Esophagus muscularis mucosa (tissue), 4 donors: ENCODE measurements around the gene COX7A2. TPM values are rescaled to one million over a fixed set of nuclear protein-coding genes. Genes with fewer than 3 reads are reported as not detected.

Source experiments
- DNase-seq: peaks from one replicate; pipeline ENCODE4 v3.0.0-alpha.2; 2017; ENCODE audit errors: extremely low spot score
- H3K27ac ChIP-seq, 4 donors: fragments of 200-600 bp; sonication (generic); replicated peaks in 1 of 4; 1 replicate in 3 of 4; 2 replicates in 1 of 4; pipeline ENCODE4 v1.5.1; 2016 to 2019; ENCODE audit warnings: mild to moderate bottlenecking in 1 of 4
- H3K27me3 ChIP-seq, 4 donors: fragments of 200-600 bp; sonication (generic); one replicate each; pipeline versions ENCODE4 v1.5.1 to v1.6.0; 2016 to 2019
- H3K36me3 ChIP-seq, 4 donors: fragments of 200-600 bp; sonication (generic); one replicate each; pipeline ENCODE4 v1.5.1; 2016 to 2019
- H3K4me1 ChIP-seq, 4 donors: fragments of 200-600 bp; sonication (generic); one replicate each; pipeline ENCODE4 v1.5.1; 2016 to 2019
- H3K4me3 ChIP-seq, 4 donors: fragments of 200-600 bp; sonication (generic); 1 replicate in 2 of 4; 2 replicates in 2 of 4; pipeline ENCODE4 v1.5.1; 2016 to 2019; ENCODE audit warnings: mild to moderate bottlenecking in 4 of 4, moderate library complexity in 1 of 4
- H3K9me3 ChIP-seq, 4 donors: fragments of 200-600 bp; sonication (generic); 1 replicate in 3 of 4; 2 replicates in 1 of 4; pipeline ENCODE4 v1.5.1; 2016 to 2019
- EP300 ChIP-seq: sonication (generic); formaldehyde crosslinking; IDR thresholded peaks from one replicate; pipeline ENCODE4 v1.6.1; 2017; ENCODE audit warnings: antibody characterized with exemption
- POLR2A ChIP-seq: fragments of 450-650 bp; IDR thresholded peaks from one replicate; pipeline ENCODE4 v1.6.1; 2017; ENCODE audit warnings: antibody characterized with exemption, moderate library complexity, mild to moderate bottlenecking, low read depth
- POLR2AphosphoS5 ChIP-seq, 2 donors: sonication (generic); formaldehyde crosslinking; IDR thresholded peaks; one replicate each; pipeline ENCODE4 v1.6.1; 2017; ENCODE audit warnings: antibody characterized with exemption in 2 of 2
- WGBS: methylation state at CpG from one replicate; pipeline ENCODE4 v1.1.5; 2018; 5-methylcytosine and 5-hydroxymethylcytosine counted together
- intact Hi-C: fragments of 100-400 bp; cut with DNase I; formaldehyde crosslinking; loops from one replicate; pipeline ENCODE4 v1.15.1; 2023
- total RNA-seq, 4 donors: library from RNA; depleted of rRNA; stranded (reverse); fragments of >200 nt; gene quantifications; one replicate each; pipeline versions ENCODE4 v1.1.0 to v1.2.1, GENCODE V29; 2016
- TF ChIP-seq, protein P1 (sequence below), 3 experiments: fragments of 200-600 bp in 2 of 3; fragments of 450-650 bp in 1 of 3; sonication (generic) in 2 of 3; IDR thresholded peaks; one replicate each; pipeline ENCODE4 v1.5.1; 2017 to 2019; ENCODE audit warnings: antibody characterized with exemption in 3 of 3, mild to moderate bottlenecking in 2 of 3, moderate library complexity in 1 of 3

Gene COX7A2
- total RNA-seq, 4 donors from 2014 or later, result 126 to 480 (median 300) TPM

DNA sequence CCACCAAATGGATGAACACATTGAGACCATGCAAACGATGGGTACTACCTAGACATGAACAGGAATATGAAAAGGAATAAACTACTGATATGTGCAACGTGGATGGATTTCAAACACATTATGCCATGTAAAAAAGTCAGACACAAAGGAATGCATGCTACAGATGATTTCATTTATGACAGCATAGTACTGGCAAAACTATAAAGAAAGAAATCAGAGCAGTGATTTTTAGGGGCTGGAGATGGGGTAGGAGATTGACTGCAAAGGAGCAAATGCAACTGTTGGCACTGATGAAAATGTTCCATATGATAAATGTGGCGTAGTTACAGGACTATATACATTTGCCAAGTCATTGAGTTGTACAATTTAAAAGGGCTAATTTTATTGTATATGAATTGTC lies 24.3 kb downstream of the COX7A2 start:
- TF ChIP-seq EP300 (no peak), POLR2A (no peak), POLR2AphosphoS5 (IDR thresholded peaks at IDR 0.05) (no peak)
- TF ChIP-seq, protein P1, sequence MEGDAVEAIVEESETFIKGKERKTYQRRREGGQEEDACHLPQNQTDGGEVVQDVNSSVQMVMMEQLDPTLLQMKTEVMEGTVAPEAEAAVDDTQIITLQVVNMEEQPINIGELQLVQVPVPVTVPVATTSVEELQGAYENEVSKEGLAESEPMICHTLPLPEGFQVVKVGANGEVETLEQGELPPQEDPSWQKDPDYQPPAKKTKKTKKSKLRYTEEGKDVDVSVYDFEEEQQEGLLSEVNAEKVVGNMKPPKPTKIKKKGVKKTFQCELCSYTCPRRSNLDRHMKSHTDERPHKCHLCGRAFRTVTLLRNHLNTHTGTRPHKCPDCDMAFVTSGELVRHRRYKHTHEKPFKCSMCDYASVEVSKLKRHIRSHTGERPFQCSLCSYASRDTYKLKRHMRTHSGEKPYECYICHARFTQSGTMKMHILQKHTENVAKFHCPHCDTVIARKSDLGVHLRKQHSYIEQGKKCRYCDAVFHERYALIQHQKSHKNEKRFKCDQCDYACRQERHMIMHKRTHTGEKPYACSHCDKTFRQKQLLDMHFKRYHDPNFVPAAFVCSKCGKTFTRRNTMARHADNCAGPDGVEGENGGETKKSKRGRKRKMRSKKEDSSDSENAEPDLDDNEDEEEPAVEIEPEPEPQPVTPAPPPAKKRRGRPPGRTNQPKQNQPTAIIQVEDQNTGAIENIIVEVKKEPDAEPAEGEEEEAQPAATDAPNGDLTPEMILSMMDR (IDR thresholded peaks at IDR 0.05), result no peak
- H3K36me3 ChIP-seq, result no peaks in the 10 kb centered on the region
- no peaks in the 10 kb centered on the region for H3K27me3 ChIP-seq
- 76% methylated on average over 3 of the region's 3 CpGs for WGBS
- intact Hi-C loops, result loop anchor here (10.0 kb wide), 1 partner anchor 874 kb away; no protein-coding TSS in a partner anchor
- no peak overlapping the region for H3K4me3 ChIP-seq
- no peak for DNase-seq
- no peaks in the 10 kb centered on the region for H3K9me3 ChIP-seq
- no peak overlapping the region for H3K27ac ChIP-seq
- H3K4me1 ChIP-seq, result peaks cover 7 to 16% (median 13%) of the 10 kb centered on the region in 4 donors

DNA sequence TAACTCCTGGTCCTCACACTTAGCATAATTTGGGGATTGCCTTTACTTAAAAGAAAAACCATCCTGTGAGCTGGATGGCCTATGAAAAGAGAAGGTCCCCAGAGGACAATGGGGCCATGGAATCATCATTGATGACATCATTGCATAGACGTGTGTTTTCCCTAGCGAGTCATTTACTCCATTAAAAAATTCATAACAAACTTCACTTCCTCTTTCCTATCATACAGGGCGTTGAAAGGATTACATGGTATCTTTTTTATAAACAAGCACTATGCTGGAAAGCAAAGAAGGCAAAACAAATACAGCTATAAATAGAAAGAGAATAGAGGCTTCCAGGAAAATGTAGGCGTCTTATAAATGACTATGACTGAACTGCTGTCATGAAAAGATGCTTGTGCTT lies 26.4 kb downstream of the COX7A2 start:
- TF ChIP-seq EP300 (no peak), POLR2AphosphoS5 (IDR thresholded peaks at IDR 0.05) (no peak), POLR2A (no peak)
- TF ChIP-seq, protein P1 (IDR thresholded peaks at IDR 0.05), result no peak
- no peak overlapping the region for H3K27ac ChIP-seq
- H3K27me3 ChIP-seq, result no peaks in the 10 kb centered on the region
- no peak for DNase-seq
- H3K4me3 ChIP-seq, result no peak overlapping the region
- H3K4me1 ChIP-seq, result peaks cover 7 to 16% (median 14%) of the 10 kb centered on the region in 4 donors
- intact Hi-C loops, result loop anchor here (10.0 kb wide), 1 partner anchor 872 kb away; no protein-coding TSS in a partner anchor
- 15% methylated on average over 4 of the region's 4 CpGs for WGBS
- H3K36me3 ChIP-seq, result no peaks in the 10 kb centered on the region
- H3K9me3 ChIP-seq, result no peaks in the 10 kb centered on the region

DNA sequence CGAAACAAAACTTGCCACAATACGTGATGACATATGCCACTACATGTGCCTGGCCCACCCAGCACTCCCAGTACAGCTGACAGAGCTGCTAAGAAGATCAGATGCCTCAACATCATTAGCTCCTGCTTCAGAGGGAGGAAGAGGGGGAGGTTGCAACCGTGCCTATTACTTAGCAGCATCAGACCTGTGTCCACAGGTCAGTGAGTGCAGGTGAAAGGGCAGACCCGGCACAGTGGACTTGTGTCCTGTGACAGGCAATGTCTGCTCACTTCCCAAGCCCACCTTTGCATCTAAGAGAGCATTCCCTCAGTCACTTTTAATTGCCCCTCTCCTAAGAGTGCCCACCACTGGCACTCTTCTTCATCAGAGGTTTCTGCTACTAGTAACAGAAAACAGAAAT lies 28.3 kb downstream of the COX7A2 start:
- H3K27ac ChIP-seq, result no peak overlapping the region
- H3K36me3 ChIP-seq, result no peaks in the 10 kb centered on the region
- intact Hi-C loops, result loop anchor here (10.0 kb wide), 1 partner anchor 870 kb away; no protein-coding TSS in a partner anchor

DNA sequence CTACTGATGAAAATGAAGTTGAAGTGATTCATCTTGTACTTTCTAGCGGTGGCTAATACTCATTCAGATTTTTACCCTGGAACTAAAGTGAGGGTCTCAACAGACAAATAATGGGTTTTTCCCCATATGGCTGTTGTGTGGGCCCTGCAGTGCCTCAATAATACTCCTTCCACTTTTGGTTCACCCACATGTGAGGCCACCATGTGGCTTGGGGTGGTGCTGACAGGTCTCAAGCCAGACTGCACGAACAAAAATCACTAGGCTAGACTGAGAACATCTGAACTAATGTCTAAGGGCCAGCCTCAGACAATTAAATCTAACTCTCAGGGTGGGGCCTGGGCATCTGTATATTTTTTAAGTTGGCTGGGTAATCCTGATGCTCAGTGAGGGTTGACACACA lies 29.9 kb downstream of the COX7A2 start:
- TF ChIP-seq EP300 (no peak), POLR2A (no peak), POLR2AphosphoS5 (IDR thresholded peaks at IDR 0.05) (no peak)
- TF ChIP-seq, protein P1 (IDR thresholded peaks at IDR 0.05), result no peak
- no peaks in the 10 kb centered on the region for H3K36me3 ChIP-seq
- no peaks in the 10 kb centered on the region for H3K27me3 ChIP-seq
- intact Hi-C loops, result loop anchor here (5.0 to 10.0 kb wide), 4 partner anchors 869 to 1536 kb away; no protein-coding TSS in a partner anchor
- H3K4me3 ChIP-seq, result no peak overlapping the region
- DNase-seq, result no peak
- WGBS, result 83% methylated on average over 2 of the region's 2 CpGs
- no peaks in the 10 kb centered on the region for H3K9me3 ChIP-seq
- peaks cover 18 to 27% (median 25%) of the 10 kb centered on the region in 4 donors for H3K4me1 ChIP-seq
- H3K27ac ChIP-seq, result no peak overlapping the region

More for the DNA sequence above, 28.3 kb downstream of the COX7A2 start:
- 85% methylated on average over 4 of the region's 4 CpGs for WGBS
- H3K4me1 ChIP-seq, result peaks cover 13 to 22% (median 21%) of the 10 kb centered on the region in 4 donors
- no peak overlapping the region for H3K4me3 ChIP-seq
- no peak for DNase-seq
- TF ChIP-seq POLR2A (no peak), POLR2AphosphoS5 (IDR thresholded peaks at IDR 0.05) (no peak), EP300 (no peak)
- TF ChIP-seq, protein P1 (IDR thresholded peaks at IDR 0.05), result no peak
- no peaks in the 10 kb centered on the region for H3K27me3 ChIP-seq
- no peaks in the 10 kb centered on the region for H3K9me3 ChIP-seq

DNA sequence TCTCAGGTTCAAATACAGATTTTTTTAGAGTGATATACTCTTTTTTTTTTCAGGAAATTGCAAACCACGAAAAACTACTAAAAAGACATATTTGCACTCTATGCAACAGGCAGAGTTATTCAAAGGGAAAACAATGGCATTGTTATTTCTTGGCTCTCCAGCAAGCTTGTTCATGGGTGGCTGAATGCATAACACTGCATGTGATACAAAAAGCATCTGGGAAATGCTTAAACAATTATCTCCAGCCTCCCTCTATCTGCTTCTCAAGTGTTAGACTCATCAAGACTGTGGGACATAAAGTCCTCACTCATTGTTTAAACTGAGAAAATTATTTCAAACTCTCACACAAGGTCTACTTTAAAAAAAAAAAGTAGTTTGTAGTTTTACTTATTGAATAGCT lies 30.5 kb downstream of the COX7A2 start:
- intact Hi-C loops, result loop anchor here (5.0 to 10.0 kb wide), 4 partner anchors 868 to 1536 kb away; no protein-coding TSS in a partner anchor
- TF ChIP-seq EP300 (no peak), POLR2A (no peak), POLR2AphosphoS5 (IDR thresholded peaks at IDR 0.05) (no peak)
- TF ChIP-seq, protein P1 (IDR thresholded peaks at IDR 0.05), result no peak
- no peaks in the 10 kb centered on the region for H3K9me3 ChIP-seq
- no peak overlapping the region for H3K4me3 ChIP-seq
- H3K27ac ChIP-seq, result no peak overlapping the region
- H3K4me1 ChIP-seq, result peaks cover 24 to 34% (median 31%) of the 10 kb centered on the region in 4 donors
- H3K36me3 ChIP-seq, result no peaks in the 10 kb centered on the region
- no peaks in the 10 kb centered on the region for H3K27me3 ChIP-seq
- 42% methylated on average over 1 of the region's 1 CpG for WGBS
- DNase-seq, result no peak
